ENCODE results near the gene ACOT13.

DNA sequence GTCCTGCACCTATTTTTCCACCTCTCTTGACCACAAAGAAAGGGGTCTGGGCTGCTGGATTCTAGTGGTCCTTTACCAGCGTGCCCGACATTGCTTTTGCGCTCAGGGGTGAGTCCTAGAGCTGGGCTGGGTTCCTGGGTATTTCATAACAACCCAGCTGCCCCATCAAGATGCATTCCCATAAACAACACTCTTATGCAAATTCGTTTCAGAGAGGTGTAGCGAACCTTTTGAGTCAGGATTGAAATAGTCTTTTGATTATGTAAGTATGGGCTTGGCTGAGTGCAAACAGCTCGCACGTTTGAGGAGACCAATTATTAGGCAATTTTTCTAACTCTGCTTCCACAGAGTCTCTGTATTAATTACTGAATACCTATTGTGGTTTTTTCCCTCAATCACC, 13.7 kb downstream of the ACOT13 start:
- TF ChIP-seq POLR2A (IDR thresholded peaks at IDR 0.05) (no peak), CTCF (IDR thresholded peaks at IDR 0.05) (no peak), EP300 (IDR thresholded peaks at IDR 0.05) (no peak)
